GM12874 (cell line): ENCODE data around the gene TRIM62.
A peak's percentile ranks its signal among the peaks of the same experiment; 100 is the strongest.

Experiments
- TF ChIP-seq, protein P1 (sequence below): IDR thresholded peaks from 2 replicates; pipeline ENCODE4 v1.5.1; 2011; ENCODE audit warnings: low read depth, mild to moderate bottlenecking, control low read depth, low read length, moderate library complexity; ENCODE audit not compliant: insufficient read depth

Gene TRIM62

GRCh38 chr1:33099290-33100118, 82.3 kb downstream of the TRIM62 start:
- TF ChIP-seq, protein P1, sequence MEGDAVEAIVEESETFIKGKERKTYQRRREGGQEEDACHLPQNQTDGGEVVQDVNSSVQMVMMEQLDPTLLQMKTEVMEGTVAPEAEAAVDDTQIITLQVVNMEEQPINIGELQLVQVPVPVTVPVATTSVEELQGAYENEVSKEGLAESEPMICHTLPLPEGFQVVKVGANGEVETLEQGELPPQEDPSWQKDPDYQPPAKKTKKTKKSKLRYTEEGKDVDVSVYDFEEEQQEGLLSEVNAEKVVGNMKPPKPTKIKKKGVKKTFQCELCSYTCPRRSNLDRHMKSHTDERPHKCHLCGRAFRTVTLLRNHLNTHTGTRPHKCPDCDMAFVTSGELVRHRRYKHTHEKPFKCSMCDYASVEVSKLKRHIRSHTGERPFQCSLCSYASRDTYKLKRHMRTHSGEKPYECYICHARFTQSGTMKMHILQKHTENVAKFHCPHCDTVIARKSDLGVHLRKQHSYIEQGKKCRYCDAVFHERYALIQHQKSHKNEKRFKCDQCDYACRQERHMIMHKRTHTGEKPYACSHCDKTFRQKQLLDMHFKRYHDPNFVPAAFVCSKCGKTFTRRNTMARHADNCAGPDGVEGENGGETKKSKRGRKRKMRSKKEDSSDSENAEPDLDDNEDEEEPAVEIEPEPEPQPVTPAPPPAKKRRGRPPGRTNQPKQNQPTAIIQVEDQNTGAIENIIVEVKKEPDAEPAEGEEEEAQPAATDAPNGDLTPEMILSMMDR: peak; percentile 42; the same call in 1 of the 2 replicates

DNA sequence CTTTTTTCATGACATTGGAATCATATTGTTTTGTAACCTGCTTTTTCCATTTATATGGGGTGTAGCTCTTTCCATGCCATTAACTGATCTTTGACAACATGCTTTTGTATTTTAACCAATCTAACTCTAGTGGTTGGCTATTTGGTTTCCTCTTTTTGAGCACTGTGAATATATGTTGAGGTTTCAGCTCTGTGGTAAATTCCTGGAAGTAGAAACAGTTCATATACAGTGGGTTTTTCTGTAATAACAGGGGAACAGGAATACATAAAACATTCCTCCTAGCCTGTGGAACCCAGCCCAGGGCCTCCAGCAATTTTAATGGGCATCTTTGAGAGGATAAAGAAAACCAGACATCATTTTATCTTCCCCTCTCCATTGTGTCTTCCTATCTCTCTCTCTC, 83.5 kb downstream of the TRIM62 start:
- TF ChIP-seq, protein P1: no peak

DNA sequence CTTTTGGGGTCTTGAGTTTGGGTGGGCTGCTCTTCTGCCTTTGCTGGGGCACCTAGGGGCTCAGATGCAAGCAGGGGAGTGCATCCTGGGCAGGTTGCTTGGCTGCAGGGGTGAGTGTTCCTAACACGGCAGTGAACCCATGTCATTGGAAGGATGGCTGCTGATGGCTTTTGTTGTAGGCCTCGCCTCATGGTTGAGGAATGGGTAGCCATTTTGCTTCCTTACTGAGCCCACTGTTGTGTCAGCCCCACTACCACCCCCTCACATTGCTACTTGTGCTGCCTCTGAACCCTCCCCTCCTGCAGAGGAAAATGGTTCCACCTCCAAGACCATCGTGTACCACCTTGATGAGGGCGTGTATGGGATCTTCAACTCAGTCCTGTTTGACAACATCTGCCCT, 84.1 kb downstream of the TRIM62 start:
- TF ChIP-seq, protein P1: no peak

DNA sequence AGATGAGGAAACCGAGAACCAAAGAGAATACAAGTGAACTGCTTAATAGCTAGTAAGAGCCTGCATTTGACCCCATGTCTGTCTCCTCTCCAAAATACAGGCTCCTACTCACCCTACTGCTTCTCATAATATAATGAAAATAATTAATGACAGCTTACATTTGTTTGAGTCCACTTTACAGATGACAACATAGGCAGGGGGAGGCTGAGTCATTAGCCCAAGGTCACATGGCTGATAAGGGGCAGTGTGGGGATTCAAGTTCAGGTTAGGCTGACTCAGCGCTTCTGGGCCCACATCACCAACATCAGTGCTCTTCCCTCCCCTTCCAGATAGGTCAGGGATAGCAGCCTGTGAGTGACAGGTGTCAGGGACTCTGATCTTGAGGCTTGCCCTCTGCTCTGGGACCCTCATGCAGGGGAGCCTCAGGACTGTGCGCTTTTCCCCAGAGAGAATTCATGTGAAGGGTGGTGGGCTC, 84.7 kb downstream of the TRIM62 start:
- TF ChIP-seq, protein P1: no peak

DNA sequence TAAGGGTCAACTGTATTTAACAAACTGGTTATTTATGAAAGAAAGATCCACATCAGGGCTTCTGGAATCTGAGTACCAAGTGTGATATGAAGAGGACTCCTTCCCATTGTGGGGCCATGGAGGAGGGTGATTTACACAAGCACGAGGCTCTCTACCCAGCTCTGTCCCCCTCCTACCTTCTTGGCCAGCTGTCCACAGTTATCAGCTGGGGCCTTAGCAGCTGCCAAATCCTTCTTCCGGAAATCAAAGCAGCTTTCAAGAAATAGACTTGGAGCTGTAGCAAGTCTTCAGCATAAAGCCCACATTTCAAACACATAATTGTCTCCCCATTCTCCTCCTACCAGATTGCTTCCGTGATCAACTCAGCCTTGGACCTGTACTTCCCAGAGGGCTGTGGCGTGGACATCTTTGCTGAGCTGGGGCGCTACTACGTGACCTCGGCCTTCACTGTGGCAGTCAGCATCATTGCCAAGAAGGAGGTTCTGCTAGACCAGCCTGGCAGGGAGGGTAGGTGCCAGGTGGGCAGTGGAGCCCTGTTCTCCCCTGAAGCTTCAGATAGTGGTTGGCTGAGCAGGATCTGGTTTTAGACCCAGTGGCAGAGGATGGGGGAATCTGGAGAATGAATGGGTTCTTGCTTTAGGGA, 85.4 kb downstream of the TRIM62 start:
- TF ChIP-seq, protein P1: no peak
